HT1080 (cell line): Measurements from ENCODE around the gene QSER1. TPM values are rescaled to one million over a fixed set of nuclear protein-coding genes. Genes with fewer than 3 reads are reported as not detected.
"Not testable (repeated sequence)": the region's sequence is repeated elsewhere in the genome, so short reads cannot be mapped to it uniquely, and the experiment has no call there.

Experiments used
- DNase-seq: peaks from one replicate; pipeline ENCODE4 v3.0.0-alpha.2; 2015; ENCODE audit warnings: low read depth
- polyA plus RNA-seq, 2 experiments: library from polyadenylated mRNA; depleted of rRNA; stranded (reverse); fragments of >200 nt; gene quantifications; 2 replicates each; pipeline ENCODE4 v1.2.3, GENCODE V29; 2015
- total RNA-seq: library from RNA; depleted of rRNA; stranded (reverse); fragments of >200 nt; shearing (Covaris generic); gene quantifications from 2 replicates; pipeline ENCODE4 v1.2.3, GENCODE V29; 2014; rRNA removed

QSER1 gene
- total RNA-seq, result 19.3 and 24.7 TPM in 2 replicates
- 15.0 and 22.2 TPM in 2 replicates for polyA plus RNA-seq (2015; cell fraction: cytosol; rRNA removed)
- 27.2 and 27.5 TPM in 2 replicates for polyA plus RNA-seq (2015; cell fraction: nucleus; rRNA removed)

- DNase-seq, result peak; percentile 47
These were observed at the start of gene QSER1 for GRCh38 chr11:32892355-32893092. Gene QSER1, plus strand, starts transcription at chr11:32892811. Its CDS starts 315 bp downstream, at chr11:32893126.

GRCh38 chr11:32843544-32843943, 49.1 kb upstream of the QSER1 start:
- DNase-seq, result no peak

- no peak for DNase-seq
These were observed 45.1 kb upstream of the QSER1 start for GRCh38 chr11:32847511-32847910.

- DNase-seq, result no peak
These were observed 42.9 kb upstream of the QSER1 start for GRCh38 chr11:32849761-32850160.

GRCh38 chr11:32851251-32851650, 41.4 kb upstream of the QSER1 start:
- no peak for DNase-seq

- peak; percentile 83 for DNase-seq
These were observed 40.4 kb upstream of the QSER1 start for GRCh38 chr11:32852207-32852606.

GRCh38 chr11:32855601-32856000, 37.0 kb upstream of the QSER1 start:
- no peak for DNase-seq

GRCh38 chr11:32858731-32859130, 33.9 kb upstream of the QSER1 start:
- no peak for DNase-seq

- no peak for DNase-seq
These were observed 30.6 kb upstream of the QSER1 start for GRCh38 chr11:32861850-32862577.

GRCh38 chr11:32864555-32864954, 28.1 kb upstream of the QSER1 start:
- no peak for DNase-seq

GRCh38 chr11:32868752-32869151, 23.9 kb upstream of the QSER1 start:
- DNase-seq, result not testable (repeated sequence)

- peak; percentile 17 for DNase-seq
These were observed 21.9 kb upstream of the QSER1 start for GRCh38 chr11:32870676-32871075.

- DNase-seq, result no peak
These were observed 18.5 kb upstream of the QSER1 start for GRCh38 chr11:32874132-32874531.

- DNase-seq, result peak; percentile 79
These were observed 11.3 kb upstream of the QSER1 start for GRCh38 chr11:32881286-32881685.

GRCh38 chr11:32883421-32883820, 9.2 kb upstream of the QSER1 start:
- DNase-seq, result no peak

- no peak for DNase-seq
These were observed 8.6 kb upstream of the QSER1 start for GRCh38 chr11:32884023-32884422.

- no peak for DNase-seq
These were observed 7.7 kb upstream of the QSER1 start for GRCh38 chr11:32884770-32885384.

- DNase-seq, result no peak
These were observed 7.1 kb upstream of the QSER1 start for GRCh38 chr11:32885556-32885955.

- DNase-seq, result no peak
These were observed 6.4 kb upstream of the QSER1 start for GRCh38 chr11:32886180-32886579.

GRCh38 chr11:32887707-32888383, 4.8 kb upstream of the QSER1 start:
- DNase-seq, result not testable (repeated sequence)

- not testable (repeated sequence) for DNase-seq
These were observed 4.3 kb upstream of the QSER1 start for GRCh38 chr11:32888384-32888710.

GRCh38 chr11:32888805-32889204, 3.8 kb upstream of the QSER1 start:
- peak; percentile 23 for DNase-seq
